ENCODE results near the gene SLIT3.

GRCh38 chr5:169062690-169063089, 238.2 kb downstream of the SLIT3 start:
- TF ChIP-seq FOXK2 (IDR thresholded peaks at IDR 0.05) (no peak), CTCF (IDR thresholded peaks at IDR 0.05 in 2 of 3, conservative IDR thresholded peaks at IDR 0.05 in 1 of 3; ENCODE audit: control insufficient read depth in 2 of 3, extremely low read depth in 1 of 3, insufficient read depth in 1 of 3, low read depth in 3 of 3, low read length in 3 of 3) (no peak), POLR2A (IDR thresholded peaks at IDR 0.05; ENCODE audit: low read depth, low read length) (no peak), ATF7 (IDR thresholded peaks at IDR 0.05; ENCODE audit: low read depth) (no peak), YBX1 (IDR thresholded peaks at IDR 0.05) (no peak), NR2C2 (IDR thresholded peaks at IDR 0.05; ENCODE audit: borderline replicate concordance, control insufficient read depth, insufficient read length, low read depth) (no peak), CHD1 (IDR thresholded peaks at IDR 0.05; ENCODE audit: low read depth, low read length) (no peak), CREB1 (IDR thresholded peaks at IDR 0.05; ENCODE audit: low read depth) (no peak), RCOR1 (conservative IDR thresholded peaks at IDR 0.05; ENCODE audit: low read depth, low read length) (no peak)
